Myocyte (in vitro differentiated cells): ENCODE data around the gene GP1BA. TPM values are rescaled to one million over a fixed set of nuclear protein-coding genes. Genes with fewer than 3 reads are reported as not detected.
A peak's percentile ranks its signal among the peaks of the same experiment; 100 is the strongest.

Experiments used
- DNase-seq: peaks from one replicate; pipeline ENCODE4 v3.0.0-alpha.2; 2012; ENCODE audit warnings: low read depth
- total RNA-seq: library from RNA; depleted of rRNA; stranded (reverse); fragments of >200 nt; gene quantifications from 2 replicates; pipeline ENCODE4 v1.2.3, GENCODE V29; 2014

The GP1BA gene
- total RNA-seq, 1 donor from 2014 or later: not detected

DNA sequence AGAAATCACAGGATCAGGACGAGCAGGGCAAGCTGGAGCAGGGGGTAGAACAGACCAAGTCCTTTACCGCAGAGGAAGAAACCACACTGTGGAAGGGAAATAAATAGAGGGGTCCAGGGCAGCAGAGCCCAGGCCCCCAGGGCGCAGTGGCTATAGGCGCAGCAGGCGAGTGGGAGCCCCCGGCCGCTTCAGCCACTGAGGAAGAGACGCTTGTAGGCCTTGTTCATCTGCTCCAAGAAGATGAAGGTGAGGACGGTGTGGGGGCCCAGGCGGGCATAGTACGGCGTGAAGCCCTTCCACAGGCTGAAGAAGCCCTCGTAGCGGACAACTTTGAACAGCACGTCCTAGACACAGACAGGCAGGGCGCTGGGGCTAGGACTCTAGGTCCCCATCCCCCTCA is 5.5 kb downstream of the GP1BA start:
- no peak for DNase-seq

DNA sequence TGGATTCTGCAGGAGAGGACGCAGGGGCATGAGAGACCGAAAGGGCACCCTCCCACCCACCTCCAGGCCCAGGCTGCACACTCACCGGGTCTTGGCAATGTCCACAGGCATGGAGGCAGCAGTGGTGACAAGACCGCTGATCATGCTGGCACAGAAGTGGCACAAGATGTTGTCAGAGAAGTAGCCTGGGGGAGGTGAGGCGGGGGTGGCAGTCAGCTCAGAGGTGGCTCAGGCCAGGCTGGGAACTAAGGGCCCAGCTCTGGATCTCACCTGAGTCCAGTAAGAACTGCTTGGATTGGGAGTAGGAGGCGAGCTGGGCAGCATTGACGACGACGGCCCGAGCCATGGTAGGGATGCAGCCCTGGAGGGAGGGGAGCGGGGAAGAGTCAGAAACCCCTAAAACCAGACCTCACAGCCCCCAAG is 6.0 kb downstream of the GP1BA start:
- DNase-seq: no peak

DNA sequence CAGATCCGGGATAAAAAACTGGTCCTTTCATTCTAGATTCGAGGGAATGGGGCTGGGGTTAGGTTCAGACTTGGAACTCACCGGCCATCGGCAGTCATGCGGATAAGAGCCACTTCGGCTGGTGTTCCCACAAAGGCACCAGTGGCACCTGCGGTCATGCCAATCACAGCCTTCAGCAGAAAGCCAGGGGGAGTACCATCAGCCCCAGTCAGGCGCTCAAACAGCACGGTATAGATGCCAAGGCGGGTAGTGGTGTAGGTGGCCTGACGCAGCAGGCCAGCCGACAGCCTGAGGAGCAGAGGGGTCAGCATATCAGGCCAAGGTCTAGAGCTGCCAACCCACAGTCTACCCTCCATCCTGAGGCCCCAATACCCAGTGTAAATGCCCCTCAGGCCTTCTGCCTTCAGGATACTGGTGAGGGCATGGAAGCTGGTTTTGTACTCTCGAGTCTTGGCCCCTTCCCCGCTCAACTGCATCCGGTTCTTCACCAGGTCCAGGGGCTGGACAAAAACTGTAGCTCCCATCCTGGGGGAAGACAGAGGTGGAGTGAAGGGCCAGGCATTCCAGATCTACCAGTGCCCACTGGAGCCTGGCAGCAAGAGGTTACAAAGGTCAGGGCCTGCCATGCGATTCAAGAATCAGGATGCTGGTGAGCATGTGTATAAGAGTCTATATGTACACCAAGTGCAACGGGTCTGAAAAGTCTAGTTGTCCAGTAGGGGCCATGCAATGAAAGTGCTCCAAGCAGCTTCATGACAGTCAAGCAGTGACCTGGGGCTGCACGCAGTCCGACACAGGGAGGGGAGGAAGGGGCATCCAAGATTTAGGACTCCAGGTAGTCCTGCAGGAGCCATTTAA is 6.8 kb downstream of the GP1BA start:
- DNase-seq: no peak

DNA sequence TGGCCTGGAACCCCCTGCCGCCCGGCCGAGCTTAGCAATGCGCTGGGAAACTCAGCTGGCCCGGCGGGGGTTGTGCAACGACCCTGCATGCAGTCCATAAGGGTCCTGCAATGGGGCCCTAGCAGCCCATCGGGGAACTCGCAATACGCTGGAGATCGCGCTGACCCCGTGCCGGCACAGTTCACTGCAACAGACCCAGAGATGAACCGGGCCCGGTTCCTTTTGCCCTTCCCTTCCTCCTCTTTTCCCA is 7.4 kb downstream of the GP1BA start:
- no peak for DNase-seq

DNA sequence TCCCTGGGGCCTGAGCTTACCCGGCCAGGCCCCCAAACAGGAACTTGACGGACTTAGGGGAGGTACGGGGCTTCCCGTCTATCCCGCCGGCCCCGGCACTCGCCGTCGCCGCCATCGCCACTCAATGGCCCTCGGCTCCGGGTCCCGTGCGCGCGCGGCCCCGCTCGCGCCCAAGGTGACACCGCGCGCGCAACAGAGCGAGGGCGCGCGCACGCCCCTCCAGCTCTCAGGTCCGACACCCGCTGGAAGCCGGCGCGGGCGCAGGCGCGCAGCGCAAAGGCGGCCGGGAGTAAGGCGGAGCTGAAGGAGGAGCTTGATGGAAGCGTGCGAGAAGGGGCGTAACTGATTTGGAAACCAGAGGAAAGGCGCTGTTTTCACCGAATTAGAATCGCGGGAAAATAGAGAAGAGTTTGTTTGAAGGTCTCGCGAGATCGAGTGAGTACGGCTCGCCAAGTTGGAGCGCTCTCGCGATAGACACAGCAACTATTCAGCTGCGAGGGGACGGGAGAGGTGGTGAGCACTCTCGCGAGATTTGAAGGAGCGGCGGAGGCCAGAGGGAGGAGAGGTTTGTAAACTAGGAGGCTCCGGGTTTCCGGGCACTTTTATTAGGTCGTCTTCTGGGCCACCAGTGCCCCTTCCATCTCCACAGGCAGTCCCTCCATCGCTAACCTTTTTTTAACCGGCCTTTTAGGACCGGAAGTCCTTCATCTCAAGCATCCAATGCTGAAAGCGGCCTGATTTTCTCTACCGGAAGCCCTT is 7.9 kb downstream of the GP1BA start, which contains the start of the genes RNF167 and SLC25A11:
RNF167 (plus strand) TSS at position 473 of the 759 bp plus-strand sequence. CDS start 642 bp downstream, outside the sequence.
SLC25A11 (minus strand) TSS at position 251 of the 759 bp plus-strand sequence; CDS start at position 115, 136 bp downstream.
- peak; percentile 99 for DNase-seq

DNA sequence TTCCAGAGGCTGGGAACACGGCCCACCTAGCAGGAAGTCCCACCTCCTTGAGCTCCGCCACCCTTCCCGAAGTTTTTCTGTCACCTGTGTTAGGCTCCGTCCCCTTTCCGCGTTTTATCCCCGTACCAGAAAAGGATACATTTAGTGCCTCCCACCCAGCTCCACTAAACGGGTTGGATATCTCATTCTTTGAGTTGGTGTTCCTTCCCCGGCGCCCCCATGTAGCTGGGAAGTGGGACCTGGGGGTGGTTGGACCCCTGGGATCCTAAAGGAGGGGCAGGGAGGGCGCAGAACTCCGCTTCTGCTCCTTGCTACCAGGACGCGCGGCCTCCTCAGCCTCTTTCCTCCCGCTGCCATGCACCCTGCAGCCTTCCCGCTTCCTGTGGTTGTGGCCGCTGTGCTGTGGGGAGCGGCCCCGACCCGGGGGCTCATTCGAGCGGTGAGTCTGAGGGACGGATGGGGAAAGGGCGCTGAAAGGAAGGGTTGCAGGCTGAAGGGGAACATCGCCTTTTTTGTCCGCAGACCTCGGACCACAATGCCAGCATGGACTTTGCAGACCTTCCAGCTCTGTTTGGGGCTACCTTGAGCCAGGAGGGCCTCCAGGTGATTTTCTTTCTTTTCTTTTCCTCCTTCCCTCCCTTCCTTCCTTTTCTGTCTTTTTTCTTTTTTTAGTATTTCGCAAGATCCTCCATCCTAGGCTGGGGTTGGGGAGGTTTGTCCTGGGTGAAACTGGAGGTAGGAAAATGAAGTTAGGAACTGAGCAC is 8.7 kb downstream of the GP1BA start:
- DNase-seq: no peak

DNA sequence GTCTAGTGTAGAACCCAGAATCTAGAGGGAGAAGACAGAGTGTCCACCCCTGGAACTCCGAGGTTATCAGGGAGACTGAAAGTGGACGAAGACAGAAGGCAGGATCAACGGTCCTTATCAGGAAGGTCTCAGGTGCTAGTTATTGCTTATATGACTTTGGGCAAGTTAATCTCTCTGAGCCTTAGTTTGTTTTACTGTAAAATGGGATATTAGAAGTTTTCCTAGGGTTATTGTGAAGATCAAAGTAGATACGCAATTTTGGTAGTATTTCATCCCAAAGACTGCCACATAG is 9.2 kb downstream of the GP1BA start:
- no peak for DNase-seq

DNA sequence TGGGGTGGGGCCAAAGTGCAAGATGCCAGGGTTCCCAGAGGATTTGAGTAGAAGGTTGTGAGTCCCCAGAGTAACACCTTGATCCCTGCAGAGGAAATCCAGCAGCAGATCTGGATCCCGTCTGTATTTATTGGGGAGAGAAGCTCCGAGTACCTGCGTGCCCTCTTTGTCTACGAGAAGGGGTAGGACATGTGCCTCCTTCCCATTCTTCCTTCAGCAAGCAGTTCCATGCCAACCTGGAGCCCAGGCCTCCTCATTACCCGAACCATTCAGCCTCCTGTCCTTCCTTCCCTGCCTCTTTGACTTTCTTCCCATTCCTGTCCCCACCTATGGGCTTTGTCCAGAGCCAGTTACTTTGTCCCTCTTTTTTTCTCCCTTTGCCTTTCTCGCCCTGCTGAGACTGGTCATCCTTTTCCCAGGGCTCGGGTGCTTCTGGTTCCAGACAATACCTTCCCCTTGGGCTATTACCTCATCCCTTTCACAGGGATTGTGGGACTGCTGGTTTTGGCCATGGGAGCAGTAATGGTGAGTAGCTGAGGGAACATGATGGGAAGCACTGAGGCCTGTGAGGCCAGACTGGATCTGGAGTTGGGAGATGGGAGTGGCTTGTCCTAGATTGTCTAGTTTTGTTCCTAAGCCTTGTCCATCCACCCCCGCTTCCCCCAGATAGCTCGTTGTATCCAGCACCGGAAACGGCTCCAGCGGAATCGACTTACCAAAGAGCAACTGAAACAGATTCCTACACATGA is 10.9 kb downstream of the GP1BA start:
- DNase-seq: no peak

DNA sequence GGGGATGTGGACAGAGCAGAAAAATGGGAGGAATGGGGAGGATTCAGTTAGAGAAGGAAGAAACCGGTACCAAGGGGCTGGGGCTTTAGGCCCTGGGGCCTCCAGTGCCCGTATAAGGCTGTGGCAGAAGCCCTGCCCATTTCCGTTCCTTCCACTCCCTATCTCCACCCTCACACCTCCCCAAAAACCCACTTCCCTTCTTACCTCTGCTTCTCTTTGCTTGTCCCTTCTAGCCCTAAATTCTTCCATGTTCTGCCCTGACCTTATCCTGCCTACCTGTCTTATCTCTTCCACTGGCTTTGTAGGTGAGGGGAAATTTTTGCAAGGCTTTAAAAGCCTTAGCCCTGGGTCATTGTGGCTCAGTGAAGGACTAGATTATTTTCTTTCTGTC is 12.1 kb downstream of the GP1BA start:
- no peak for DNase-seq

DNA sequence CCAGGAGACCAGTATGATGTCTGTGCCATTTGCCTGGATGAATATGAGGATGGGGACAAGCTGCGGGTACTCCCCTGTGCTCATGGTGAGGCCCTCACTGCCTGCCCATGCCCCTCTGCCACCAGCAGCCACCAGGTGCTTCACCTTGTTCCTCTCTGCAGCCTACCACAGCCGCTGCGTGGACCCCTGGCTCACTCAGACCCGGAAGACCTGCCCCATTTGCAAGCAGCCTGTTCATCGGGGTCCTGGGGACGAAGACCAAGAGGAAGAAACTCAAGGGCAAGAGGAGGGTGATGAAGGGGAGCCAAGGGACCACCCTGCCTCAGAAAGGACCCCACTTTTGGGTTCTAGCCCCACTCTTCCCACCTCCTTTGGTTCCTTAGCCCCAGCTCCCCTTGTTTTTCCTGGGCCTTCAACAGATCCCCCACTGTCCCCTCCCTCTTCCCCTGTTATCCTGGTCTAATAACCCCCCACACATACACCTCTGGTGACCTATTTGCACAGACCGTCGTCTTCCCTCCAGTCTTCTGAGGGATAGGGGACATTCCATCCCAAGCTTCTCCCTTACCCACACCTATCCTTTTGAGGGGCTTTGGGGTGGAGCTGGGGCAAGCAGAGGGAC is 12.6 kb downstream of the GP1BA start:
- no peak for DNase-seq

DNA sequence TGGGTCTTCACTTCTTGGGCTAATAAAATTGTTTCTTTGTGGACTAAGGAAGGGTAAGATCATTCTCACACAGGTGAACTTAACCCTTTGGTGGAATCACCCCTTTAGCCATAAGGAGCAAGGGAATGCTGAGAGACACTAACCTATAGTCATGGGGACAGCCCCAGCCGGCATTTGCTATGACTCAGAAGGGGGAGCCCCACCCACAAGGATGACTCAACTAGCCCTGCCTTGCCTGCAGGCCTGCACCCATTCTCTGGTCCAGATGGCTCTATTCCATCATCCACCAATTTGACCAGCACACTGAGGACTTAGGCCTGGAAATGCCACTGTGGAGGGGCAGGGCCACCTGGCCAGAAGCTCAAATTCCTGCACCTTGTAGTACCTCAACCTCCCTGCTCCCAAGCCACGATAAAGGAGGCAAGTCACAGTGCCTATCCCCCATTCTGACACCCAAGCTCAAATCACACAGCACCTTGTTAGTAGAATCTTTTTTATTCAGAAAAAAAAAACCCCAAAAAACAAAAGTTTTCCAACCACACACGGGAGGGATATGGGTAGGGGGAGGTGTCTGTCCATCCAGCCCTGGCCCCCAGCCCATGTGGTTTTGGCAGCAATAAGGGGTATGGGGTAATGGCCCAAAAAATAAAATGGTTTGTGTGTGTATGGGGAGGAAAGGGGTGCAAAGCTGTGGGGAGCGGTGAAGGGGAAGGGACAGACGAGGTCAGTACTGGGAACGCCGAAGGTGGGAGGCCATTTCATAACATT is 13.3 kb downstream of the GP1BA start:
- peak; percentile 90 for DNase-seq

DNA sequence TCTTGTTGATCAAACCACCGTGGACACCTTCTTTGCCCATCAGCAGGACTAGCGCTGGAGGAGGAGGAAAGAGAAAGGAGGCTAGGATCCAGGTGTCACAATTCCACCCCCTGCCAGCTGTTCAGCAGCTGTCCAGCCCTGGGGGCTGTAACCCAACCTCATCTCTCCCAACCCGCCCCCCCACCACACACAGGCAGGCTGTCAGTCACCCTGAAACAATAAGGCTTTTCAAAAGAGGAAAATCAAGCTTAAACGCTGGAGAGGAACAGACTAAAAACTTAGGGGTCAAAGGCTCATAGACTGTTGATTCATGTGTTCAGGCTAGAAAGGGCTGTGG is 13.8 kb downstream of the GP1BA start:
- peak; percentile 61 for DNase-seq

DNA sequence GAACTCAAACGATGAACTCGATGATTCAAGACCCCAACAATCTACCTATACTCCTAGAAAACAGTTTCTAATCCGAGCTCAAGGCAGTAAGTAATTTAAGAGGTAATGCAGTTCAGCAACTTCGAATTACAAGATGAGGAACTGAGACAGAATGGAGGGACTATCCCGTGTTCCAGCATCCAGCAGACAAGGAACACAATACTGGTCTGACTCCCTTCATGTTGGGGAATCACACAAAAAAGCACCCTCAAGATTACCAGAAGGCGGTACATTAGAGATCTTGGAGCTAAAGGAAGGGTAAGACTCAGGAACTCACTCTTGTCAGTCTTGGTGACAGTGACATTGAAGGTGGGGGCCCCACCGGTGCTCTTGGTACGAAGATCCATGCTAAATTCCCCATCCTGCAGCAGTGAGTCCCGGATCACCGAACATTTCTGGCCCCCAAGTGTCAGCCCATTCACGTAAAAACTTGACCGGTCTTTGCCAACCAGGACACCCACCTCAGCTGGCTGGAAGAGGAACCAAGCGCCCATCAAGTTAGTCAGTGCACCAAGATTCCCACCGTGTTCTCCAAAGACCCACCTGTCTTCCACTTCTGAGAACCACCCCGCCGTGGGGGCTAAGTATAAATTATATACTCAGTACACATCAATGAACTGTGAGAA is 14.4 kb downstream of the GP1BA start:
- DNase-seq: no peak

DNA sequence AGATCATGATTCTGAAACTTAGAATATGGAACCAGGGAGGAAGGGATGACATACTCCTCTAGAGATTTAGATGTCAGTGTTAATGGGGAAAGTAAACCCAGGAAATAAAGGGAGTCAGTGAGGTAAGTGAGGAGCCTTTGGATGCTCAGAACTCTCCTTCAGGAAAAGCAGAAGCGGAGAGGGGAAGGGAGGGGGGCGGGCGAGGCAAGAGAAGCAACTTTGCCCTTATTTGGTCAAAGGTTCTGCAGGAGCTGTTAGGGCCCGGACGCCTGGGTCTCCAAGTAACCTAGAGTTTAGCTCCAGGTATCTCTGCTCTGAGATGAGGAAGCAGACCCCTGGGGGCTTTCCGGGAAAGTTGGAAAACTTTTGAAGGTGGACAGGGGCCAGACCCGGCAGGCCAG is 14.9 kb downstream of the GP1BA start:
- DNase-seq: peak; percentile 41

DNA sequence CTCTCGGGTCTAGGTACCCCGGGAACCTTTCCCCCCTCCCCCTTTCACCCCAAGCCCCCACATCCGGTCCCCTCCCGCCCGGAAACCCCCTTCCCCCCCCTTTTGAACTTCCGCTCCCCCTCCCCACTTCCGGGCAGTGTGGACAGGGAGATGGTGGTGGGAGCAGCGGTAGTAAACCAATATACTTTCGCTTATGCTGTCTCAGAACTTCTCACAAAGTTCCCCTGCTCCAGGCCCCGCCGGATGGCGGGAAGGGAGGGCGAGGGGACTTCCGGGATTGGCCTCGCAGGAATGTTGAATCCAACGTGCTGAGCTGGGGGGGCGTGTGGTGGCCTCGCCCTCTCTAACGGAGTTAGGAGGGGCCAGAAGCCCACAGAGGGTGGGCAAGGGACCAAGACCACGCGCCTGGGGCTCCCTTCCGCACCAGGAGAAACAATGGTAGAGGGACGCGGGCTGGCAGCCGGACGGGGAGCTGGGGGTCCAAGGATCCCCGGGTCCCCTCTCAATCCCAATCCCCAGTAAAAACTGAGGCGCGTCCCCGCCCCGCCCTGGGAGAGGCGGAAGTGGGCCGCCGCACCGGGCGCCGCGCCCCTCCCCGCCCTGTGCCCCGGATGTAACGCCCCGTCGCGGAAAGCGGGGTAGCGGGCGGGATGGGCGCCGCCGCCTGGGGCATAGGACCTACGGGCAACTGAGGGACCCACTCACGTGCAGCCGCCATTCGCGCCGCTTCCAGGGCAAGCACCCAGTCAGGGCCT is 15.5 kb downstream of the GP1BA start:
- peak; percentile 62 for DNase-seq

DNA sequence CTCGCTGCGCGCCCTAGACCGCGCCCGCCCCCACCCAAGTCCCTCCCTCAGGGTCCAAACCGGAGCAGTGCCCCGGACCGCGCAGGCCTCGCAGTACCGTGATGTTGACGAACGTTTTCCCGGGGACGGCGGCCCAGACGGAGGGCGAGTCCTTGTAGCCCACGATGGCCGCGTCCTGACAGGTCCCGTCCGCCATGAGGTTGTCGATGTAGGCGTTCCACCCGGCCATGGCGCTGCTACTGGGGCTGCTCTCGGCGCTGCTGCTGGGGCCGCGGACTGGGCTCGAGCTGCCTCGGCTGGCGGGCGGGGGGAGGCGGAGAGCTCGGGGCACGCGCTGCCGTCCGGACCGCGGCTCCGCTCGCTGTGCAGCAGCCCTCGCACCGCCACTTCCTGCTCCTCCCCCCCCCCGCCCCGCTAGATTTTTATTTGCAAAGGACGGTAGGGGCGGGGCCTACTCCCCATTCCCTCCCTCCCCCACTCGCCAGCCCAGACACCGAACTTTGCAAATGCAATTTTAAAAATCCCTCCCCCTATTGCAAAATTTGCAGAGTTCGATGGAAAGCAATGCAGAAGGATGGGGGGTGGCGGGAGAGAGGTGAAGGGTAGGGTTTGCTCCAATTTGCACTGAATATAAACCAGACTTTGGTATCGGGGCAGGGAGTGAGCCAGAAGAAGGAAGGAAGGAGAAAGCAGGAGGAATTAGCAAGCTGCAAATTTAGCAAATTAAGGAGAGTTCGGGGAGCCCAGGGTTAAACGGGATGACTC is 16.3 kb downstream of the GP1BA start, which contains the start of gene PFN1:
PFN1 (minus strand) TSS at position 365 of the 765 bp plus-strand sequence; CDS start at position 229, 136 bp downstream.
- DNase-seq: peak; percentile 89

DNA sequence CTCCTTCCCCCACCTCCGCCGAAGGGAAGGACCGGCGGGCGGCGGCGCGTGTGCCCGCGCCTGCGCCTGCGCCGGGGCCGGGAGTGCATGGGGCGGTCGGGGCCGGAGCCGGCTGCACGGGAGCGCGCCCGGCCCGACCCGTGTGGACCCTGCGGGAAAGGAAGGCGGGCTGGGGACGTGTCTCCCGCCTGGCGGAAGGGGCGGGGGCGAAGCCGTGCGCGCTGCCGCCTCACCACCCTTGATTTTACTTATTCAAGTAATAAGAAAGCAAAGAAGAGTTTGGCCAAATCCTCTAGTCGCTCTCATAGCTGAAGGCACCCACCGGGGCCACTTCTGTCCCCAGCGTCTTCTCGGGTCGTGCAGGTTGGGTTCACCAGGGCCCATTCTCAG is 16.8 kb downstream of the GP1BA start:
- peak; percentile 88 for DNase-seq
